ENCODE results near the gene CGNL1.

The CGNL1 gene

GRCh38 chr15:57385923-57386390 is 9.7 kb downstream of the CGNL1 start:
- H3K36me3 Mint-ChIP-seq = no peaks in the 10 kb centered on the region
- peaks cover 4 to 10% of the 10 kb centered on the region in 2 donors for H3K27me3 Mint-ChIP-seq
- H3K4me3 Mint-ChIP-seq = no peak overlapping the region
- no peak for DNase-seq
- no peaks in the 10 kb centered on the region for H3K9me3 Mint-ChIP-seq
- no peaks in the 10 kb centered on the region for H3K4me1 Mint-ChIP-seq
- no peak overlapping the region for H3K27ac Mint-ChIP-seq
- ATAC-seq (replicated peaks) = no peak

DNA sequence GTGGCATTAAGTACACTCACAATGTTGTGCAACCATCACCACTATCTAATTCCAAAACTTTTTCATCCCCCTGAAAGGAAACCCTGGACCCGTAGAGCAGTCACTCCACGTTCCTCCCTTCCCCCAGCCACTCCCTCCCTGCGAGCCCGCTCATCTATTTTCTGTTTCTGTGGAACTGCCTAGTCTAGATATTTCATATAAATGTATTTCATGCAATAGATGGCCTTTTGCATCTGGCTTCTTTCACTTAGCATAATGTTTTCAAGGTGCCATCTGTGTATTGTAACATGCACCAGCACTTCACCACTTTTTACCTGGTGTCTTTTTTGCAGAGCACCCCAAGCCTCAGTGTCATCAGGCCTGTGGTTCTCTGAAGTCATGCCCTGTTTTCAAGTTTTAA is 10.7 kb downstream of the CGNL1 start:
- Mint-ChIP-seq H3K27me3 (peaks cover 0 to 6% of the 10 kb centered on the region in 2 donors), H3K36me3 (no peaks in the 10 kb centered on the region), H3K4me1 (no peaks in the 10 kb centered on the region), H3K4me3 (no peak overlapping the region), H3K27ac (no peak overlapping the region), H3K9me3 (no peaks in the 10 kb centered on the region)
- ATAC-seq (replicated peaks) (no peak), DNase-seq (no peak)

DNA sequence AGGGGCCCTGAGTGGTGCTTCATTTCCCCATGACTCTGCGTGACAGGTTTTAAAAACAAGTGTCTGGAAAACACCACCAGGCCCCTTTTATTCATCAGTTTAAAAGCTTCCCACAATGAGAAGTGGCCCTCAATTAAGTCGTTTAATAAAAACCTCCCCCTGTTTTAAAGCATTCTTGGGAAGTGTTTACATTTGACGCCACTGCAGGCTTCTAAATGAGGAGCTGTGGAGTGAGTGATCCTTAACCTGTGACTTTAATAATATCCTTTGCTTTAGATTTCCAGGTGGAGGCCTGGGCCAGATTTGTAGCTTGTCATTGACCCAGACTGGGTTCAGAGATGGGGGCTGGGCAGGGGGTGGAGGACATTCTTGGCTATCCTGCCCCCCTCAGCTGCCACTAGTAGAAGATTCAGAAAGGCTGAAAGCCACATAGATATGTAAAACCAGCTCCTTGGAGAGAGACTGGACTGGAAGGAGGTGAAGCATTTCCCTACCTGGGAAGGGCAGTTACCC is 11.3 kb downstream of the CGNL1 start:
- peaks cover 0 to 5% of the 10 kb centered on the region in 2 donors for H3K27me3 Mint-ChIP-seq
- no peak for DNase-seq
- H3K27ac Mint-ChIP-seq = no peak overlapping the region
- H3K36me3 Mint-ChIP-seq = no peaks in the 10 kb centered on the region
- no peaks in the 10 kb centered on the region for H3K4me1 Mint-ChIP-seq
- H3K9me3 Mint-ChIP-seq = no peaks in the 10 kb centered on the region
- H3K4me3 Mint-ChIP-seq = no peak overlapping the region
- ATAC-seq (replicated peaks) = no peak

GRCh38 chr15:57388464-57388863 is 12.2 kb downstream of the CGNL1 start:
- no peaks in the 10 kb centered on the region for H3K4me1 Mint-ChIP-seq
- peaks cover 0 to 5% of the 10 kb centered on the region in 2 donors for H3K27me3 Mint-ChIP-seq
- DNase-seq = no peak
- no peak for ATAC-seq (replicated peaks)
- no peaks in the 10 kb centered on the region for H3K36me3 Mint-ChIP-seq
- H3K27ac Mint-ChIP-seq = no peak overlapping the region
- no peaks in the 10 kb centered on the region for H3K9me3 Mint-ChIP-seq
- no peak overlapping the region for H3K4me3 Mint-ChIP-seq

DNA sequence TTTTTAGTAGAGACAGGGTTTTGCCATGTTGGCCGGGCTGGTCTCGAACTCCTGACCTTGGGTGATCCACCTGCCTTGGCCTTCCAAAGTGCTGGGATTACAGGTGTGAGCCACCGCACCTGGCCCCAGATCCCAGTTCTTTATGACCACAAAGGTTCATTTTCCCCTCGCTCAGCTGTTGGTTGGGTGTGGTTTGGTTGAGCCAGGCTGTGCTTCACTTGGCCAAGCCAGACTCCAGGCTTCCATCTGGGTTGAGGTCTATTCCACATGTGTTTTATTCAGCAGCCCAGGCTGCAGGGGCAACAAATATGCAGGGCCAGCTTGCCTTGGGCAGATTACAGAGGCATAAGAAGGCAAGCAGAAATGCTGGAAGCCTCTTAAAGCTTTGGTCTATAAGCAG is 13.7 kb downstream of the CGNL1 start:
- H3K4me1 Mint-ChIP-seq = no peaks in the 10 kb centered on the region
- H3K9me3 Mint-ChIP-seq = no peaks in the 10 kb centered on the region
- peaks cover 0 to 5% of the 10 kb centered on the region in 2 donors for H3K27me3 Mint-ChIP-seq
- ATAC-seq (replicated peaks) (no peak), DNase-seq (no peak)
- H3K4me3 Mint-ChIP-seq = no peak overlapping the region
- H3K27ac Mint-ChIP-seq = no peak overlapping the region
- no peaks in the 10 kb centered on the region for H3K36me3 Mint-ChIP-seq

- Mint-ChIP-seq H3K4me1 (no peaks in the 10 kb centered on the region), H3K36me3 (no peaks in the 10 kb centered on the region), H3K9me3 (no peaks in the 10 kb centered on the region), H3K27ac (no peak overlapping the region), H3K27me3 (peaks cover 0 to 5% of the 10 kb centered on the region in 2 donors), H3K4me3 (no peak overlapping the region)
- DNase-seq = no peak
- no peak for ATAC-seq (replicated peaks)
Measured at GRCh38 chr15:57390583-57390982, 14.3 kb downstream of the CGNL1 start.

- Mint-ChIP-seq H3K4me1 (no peaks in the 10 kb centered on the region), H3K27ac (no peak overlapping the region), H3K27me3 (peaks cover 0 to 5% of the 10 kb centered on the region in 2 donors), H3K4me3 (no peak overlapping the region), H3K36me3 (no peaks in the 10 kb centered on the region), H3K9me3 (no peaks in the 10 kb centered on the region)
- no peak for ATAC-seq (replicated peaks)
- DNase-seq = no peak
Measured at GRCh38 chr15:57391537-57391936, 15.2 kb downstream of the CGNL1 start.

GRCh38 chr15:57393061-57393460 is 16.8 kb downstream of the CGNL1 start:
- Mint-ChIP-seq H3K36me3 (no peaks in the 10 kb centered on the region), H3K4me1 (no peaks in the 10 kb centered on the region), H3K27me3 (peaks cover 0 to 5% of the 10 kb centered on the region in 2 donors), H3K9me3 (no peaks in the 10 kb centered on the region), H3K27ac (no peak overlapping the region), H3K4me3 (no peak overlapping the region)
- DNase-seq (no peak), ATAC-seq (replicated peaks) (no peak)

DNA sequence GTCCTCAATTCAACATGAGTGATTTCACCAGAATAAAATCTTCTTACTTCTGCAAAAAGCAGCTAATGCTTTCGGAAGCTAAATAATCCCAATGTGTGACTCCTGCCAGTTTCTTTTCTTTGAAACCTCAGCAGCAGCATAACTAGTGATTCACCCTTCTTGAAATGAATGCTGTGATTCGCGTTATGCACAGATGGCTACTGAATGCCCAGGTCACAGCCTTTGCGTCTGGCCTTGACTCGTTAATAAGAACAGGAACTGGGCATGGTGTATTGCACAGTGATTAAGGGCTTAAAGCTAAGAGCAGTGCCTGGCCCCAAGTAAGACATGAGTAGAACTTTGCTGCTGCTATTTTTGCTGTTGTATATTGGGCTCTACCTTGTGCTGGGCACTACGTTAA is 19.0 kb downstream of the CGNL1 start:
- H3K27me3 Mint-ChIP-seq = peaks cover 0 to 4% of the 10 kb centered on the region in 2 donors
- H3K4me1 Mint-ChIP-seq = no peaks in the 10 kb centered on the region
- H3K36me3 Mint-ChIP-seq = no peaks in the 10 kb centered on the region
- H3K9me3 Mint-ChIP-seq = no peaks in the 10 kb centered on the region
- no peak overlapping the region for H3K4me3 Mint-ChIP-seq
- DNase-seq (no peak), ATAC-seq (replicated peaks) (peak; percentile 69 to 91)
- no peak overlapping the region for H3K27ac Mint-ChIP-seq

GRCh38 chr15:57398336-57398735 is 22.0 kb downstream of the CGNL1 start:
- Mint-ChIP-seq H3K9me3 (no peaks in the 10 kb centered on the region), H3K27ac (no peak overlapping the region), H3K36me3 (no peaks in the 10 kb centered on the region), H3K4me1 (no peaks in the 10 kb centered on the region), H3K4me3 (no peak overlapping the region), H3K27me3 (peaks cover 0 to 4% of the 10 kb centered on the region in 2 donors)
- DNase-seq (no peak), ATAC-seq (replicated peaks) (no peak)

DNA sequence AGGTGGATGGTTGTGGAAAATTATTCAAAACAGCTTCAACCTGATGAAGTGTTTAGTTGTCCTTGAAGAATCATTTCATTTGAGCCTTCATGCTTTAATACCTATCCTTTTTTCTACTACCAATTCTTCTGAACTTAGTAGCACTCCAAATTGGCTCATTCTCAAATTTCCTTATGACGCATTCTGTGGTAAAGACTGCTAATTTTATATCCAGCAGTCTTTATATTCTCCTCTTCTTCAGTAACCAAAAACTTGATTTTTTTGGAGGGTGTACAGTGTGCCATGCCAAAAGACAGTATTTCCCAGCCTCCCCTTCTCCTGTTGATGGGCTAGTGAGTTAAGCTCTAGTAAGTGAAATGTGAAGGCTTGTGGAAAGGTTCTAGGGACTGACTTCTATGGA is 25.2 kb downstream of the CGNL1 start:
- no peaks in the 10 kb centered on the region for H3K9me3 Mint-ChIP-seq
- ATAC-seq (replicated peaks) = no peak
- peaks cover 0 to 8% of the 10 kb centered on the region in 2 donors for H3K27me3 Mint-ChIP-seq
- no peaks in the 10 kb centered on the region for H3K4me1 Mint-ChIP-seq
- H3K36me3 Mint-ChIP-seq = no peaks in the 10 kb centered on the region
- H3K4me3 Mint-ChIP-seq = no peak overlapping the region
- no peak for DNase-seq
- H3K27ac Mint-ChIP-seq = no peak overlapping the region

DNA sequence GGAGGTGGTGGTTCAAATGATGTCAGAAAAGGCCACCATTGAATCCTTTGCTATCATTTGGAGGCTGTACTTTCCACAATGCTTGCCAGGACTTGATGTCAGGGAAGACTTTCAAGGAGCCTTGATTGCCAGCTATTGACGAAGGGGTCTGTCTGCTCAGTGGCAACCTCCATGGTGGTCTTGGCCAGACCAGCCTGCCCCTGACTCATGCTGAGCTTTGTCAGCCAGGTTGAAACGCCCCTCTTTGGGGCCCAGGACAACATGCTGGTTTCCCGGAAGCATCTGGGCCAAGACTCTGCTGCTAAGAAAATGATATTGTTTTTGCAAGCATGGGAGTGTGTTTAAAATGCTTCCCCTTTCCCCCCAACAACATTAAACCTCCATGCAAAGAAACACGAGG is 26.7 kb downstream of the CGNL1 start:
- H3K9me3 Mint-ChIP-seq = no peaks in the 10 kb centered on the region
- H3K36me3 Mint-ChIP-seq = no peaks in the 10 kb centered on the region
- H3K4me1 Mint-ChIP-seq = no peaks in the 10 kb centered on the region
- ATAC-seq (replicated peaks) (no peak), DNase-seq (no peak)
- no peak overlapping the region for H3K27ac Mint-ChIP-seq
- peaks cover 0 to 8% of the 10 kb centered on the region in 2 donors for H3K27me3 Mint-ChIP-seq
- H3K4me3 Mint-ChIP-seq = no peak overlapping the region

DNA sequence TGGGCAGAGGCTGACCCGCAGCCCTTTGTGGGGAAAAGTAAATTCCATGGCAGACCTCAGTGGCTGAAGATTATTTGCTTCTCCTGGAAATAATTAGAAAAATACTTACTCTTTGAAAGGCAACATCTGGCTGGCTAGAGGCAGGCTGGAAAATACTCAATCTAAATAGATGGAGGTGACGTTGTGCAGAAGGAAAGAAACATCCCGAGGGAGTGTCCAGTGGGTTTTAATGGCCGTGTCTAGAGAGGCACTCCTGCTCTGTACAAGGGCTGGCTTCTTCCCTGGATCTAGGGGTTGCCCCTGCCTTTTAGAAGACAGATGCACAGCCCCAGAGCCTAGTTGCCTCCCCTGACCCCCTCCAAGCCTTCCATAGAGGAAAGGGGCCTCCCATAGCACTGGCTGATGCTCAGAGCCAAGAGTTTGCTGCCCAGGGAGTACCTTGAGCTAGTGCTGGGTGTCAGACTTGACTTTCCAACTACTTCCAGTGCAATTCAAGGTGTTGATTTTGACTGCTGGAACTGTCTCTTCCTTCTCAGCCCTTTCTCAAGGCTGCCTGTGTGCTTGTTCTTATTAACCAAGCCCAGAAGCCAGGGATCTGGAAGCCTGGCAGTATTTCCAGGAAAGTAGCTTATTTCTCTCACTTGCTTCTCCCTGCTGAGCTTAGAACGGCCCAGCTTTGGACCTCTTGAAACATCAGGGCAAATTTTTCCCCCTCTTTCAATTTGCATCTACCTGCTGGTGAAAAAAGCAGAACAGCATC is 27.4 kb downstream of the CGNL1 start:
- Mint-ChIP-seq H3K27me3 (peaks cover 0 to 8% of the 10 kb centered on the region in 2 donors), H3K4me3 (no peak overlapping the region), H3K36me3 (no peaks in the 10 kb centered on the region), H3K9me3 (no peaks in the 10 kb centered on the region), H3K27ac (no peak overlapping the region), H3K4me1 (no peaks in the 10 kb centered on the region)
- ATAC-seq (replicated peaks) (no peak), DNase-seq (no peak)

DNA sequence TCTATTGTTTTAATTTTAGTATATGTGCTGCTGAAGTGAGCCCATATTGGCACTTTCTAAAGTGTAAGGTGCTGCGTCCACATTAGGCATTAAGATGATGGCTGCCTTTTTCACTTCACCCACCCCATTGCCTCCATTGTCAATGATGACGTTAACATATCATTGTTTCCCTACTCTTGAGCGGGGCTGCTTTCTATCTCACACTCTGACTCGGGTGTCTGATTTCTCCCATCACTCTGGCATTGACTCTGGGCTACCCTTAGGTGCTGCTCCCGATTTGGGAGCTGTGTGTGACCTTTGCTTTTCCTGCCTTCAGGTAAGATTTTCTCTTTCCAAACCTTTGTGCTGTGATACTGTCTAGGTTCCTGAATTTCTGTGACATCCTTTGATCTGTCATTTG is 28.8 kb downstream of the CGNL1 start:
- Mint-ChIP-seq H3K36me3 (no peaks in the 10 kb centered on the region), H3K4me1 (no peaks in the 10 kb centered on the region), H3K4me3 (no peak overlapping the region), H3K27ac (no peak overlapping the region), H3K27me3 (peaks cover 0 to 7% of the 10 kb centered on the region in 2 donors), H3K9me3 (no peaks in the 10 kb centered on the region)
- no peak for DNase-seq
- no peak for ATAC-seq (replicated peaks)

DNA sequence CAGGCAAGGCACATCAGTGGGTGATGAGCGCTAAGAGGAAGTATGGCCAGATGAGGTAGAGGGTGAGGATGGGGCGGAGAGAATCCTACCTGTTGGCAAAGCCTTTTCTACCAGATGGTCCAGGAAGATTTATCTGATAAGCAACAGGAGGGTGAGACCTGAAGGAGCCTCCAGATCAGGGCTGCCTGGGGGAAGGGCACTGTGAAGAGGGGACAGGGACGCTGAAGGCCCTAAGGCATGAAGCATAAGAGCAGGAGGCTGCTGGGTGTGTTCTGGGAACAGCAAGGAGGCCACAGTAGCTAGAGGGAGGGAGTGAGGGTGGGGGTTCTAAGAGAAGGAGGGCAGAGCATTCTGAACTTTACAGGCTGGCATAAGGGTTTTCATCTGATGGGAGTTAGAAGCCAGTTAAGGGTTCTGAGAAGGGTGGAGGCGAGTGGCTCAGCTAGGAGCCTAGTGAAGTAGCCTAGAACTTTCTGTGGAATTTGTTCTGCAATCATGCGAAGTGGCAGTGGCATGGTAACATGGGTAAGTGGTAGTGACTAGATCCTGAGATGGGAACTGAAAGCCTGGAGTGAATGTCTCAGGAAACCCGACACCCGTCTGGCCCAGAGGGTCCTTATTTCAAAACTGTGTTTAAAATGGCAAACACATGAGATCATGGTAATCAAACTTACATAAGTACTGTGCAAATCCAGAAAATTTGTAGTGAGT is 29.9 kb downstream of the CGNL1 start:
- no peaks in the 10 kb centered on the region for H3K36me3 Mint-ChIP-seq
- H3K27ac Mint-ChIP-seq = no peak overlapping the region

More for the DNA sequence above, 29.9 kb downstream of the CGNL1 start:
- no peaks in the 10 kb centered on the region for H3K9me3 Mint-ChIP-seq
- no peaks in the 10 kb centered on the region for H3K4me1 Mint-ChIP-seq
- peaks cover 0 to 4% of the 10 kb centered on the region in 2 donors for H3K27me3 Mint-ChIP-seq
- no peak for ATAC-seq (replicated peaks)
- no peak overlapping the region for H3K4me3 Mint-ChIP-seq
- DNase-seq = no peak

Measured in stimulated activated naive B cell treated with anti-CD40 and anti-IgM and Interleukin-4, amounts not matched to agents 10 μg/mL and 1 μg/mL and 100 μg/mL, for 72 hours (primary cell).